Neural crest cell (in vitro differentiated cells): ENCODE results near the gene BCAM. TPM values are rescaled to one million over a fixed set of nuclear protein-coding genes. Genes with fewer than 3 reads are reported as not detected.

Source experiments
- DNase-seq: peaks from one replicate; pipeline ENCODE4 v3.0.0; 2021; ENCODE audit warnings: low read depth, mixed read lengths, low spot score
- H3K27ac Mint-ChIP-seq: one replicate; pipeline ENCODE4 v1.8.0; 2021; ENCODE audit warnings: mild to moderate bottlenecking, mixed read lengths; ENCODE audit not compliant: unreplicated experiment
- H3K27me3 Mint-ChIP-seq: 2 replicates; pipeline ENCODE4 v1.8.0; 2021; ENCODE audit warnings: low read depth, mild to moderate bottlenecking, mixed read lengths
- H3K36me3 Mint-ChIP-seq: 2 replicates; pipeline ENCODE4 v1.8.0; 2021; ENCODE audit warnings: low read depth, mild to moderate bottlenecking, mixed read lengths
- H3K4me1 Mint-ChIP-seq: 2 replicates; pipeline ENCODE4 v1.8.0; 2021; ENCODE audit warnings: mixed read lengths
- H3K4me3 Mint-ChIP-seq: one replicate; pipeline ENCODE4 v1.8.0; 2021; ENCODE audit warnings: mild to moderate bottlenecking, mixed read lengths
- H3K9me3 Mint-ChIP-seq: 2 replicates; pipeline ENCODE4 v1.8.0; 2021; ENCODE audit warnings: mixed read lengths
- total RNA-seq: library from RNA; stranded (reverse); gene quantifications from 2 replicates; pipeline ENCODE4 v1.2.1, GENCODE V29; 2021
- TF ChIP-seq, protein P1 (sequence below): fragments of 200-600 bp; sonication (generic); conservative IDR thresholded peaks from 2 replicates; pipeline ENCODE4 v1.5.0; 2021; ENCODE audit warnings: antibody characterized with exemption, mild to moderate bottlenecking

Gene BCAM
- total RNA-seq, 1 donor from 2014 or later: 5.5 TPM

DNA sequence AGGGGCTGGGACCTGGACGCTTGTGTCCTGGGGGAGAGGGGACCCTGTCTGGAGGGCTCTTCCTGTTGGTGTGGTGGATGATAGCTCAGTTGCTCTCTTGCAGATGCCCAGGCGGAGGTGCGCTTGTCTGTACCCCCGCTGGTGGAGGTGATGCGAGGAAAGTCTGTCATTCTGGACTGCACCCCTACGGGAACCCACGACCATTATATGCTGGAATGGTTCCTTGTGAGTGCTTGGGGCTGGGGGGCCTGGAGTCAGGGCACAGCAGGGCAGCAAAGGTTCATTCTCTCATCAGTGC, 2.2 kb downstream of the BCAM start:
- no peak for DNase-seq
- TF ChIP-seq, protein P1, sequence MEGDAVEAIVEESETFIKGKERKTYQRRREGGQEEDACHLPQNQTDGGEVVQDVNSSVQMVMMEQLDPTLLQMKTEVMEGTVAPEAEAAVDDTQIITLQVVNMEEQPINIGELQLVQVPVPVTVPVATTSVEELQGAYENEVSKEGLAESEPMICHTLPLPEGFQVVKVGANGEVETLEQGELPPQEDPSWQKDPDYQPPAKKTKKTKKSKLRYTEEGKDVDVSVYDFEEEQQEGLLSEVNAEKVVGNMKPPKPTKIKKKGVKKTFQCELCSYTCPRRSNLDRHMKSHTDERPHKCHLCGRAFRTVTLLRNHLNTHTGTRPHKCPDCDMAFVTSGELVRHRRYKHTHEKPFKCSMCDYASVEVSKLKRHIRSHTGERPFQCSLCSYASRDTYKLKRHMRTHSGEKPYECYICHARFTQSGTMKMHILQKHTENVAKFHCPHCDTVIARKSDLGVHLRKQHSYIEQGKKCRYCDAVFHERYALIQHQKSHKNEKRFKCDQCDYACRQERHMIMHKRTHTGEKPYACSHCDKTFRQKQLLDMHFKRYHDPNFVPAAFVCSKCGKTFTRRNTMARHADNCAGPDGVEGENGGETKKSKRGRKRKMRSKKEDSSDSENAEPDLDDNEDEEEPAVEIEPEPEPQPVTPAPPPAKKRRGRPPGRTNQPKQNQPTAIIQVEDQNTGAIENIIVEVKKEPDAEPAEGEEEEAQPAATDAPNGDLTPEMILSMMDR: no peak
- Mint-ChIP-seq H3K9me3 (no peaks in the 10 kb centered on the region), H3K4me1 (peaks cover 31% of the 10 kb centered on the region), H3K27me3 (peaks cover 9% of the 10 kb centered on the region), H3K27ac (no peak overlapping the region), H3K4me3 (no peak overlapping the region), H3K36me3 (no peaks in the 10 kb centered on the region)

GRCh38 chr19:44812142-44812718, 3.3 kb downstream of the BCAM start:
- TF ChIP-seq, protein P1: no peak
- Mint-ChIP-seq H3K4me3 (no peak overlapping the region), H3K27ac (no peak overlapping the region), H3K36me3 (no peaks in the 10 kb centered on the region), H3K27me3 (peaks cover 2% of the 10 kb centered on the region), H3K4me1 (peaks cover 25% of the 10 kb centered on the region), H3K9me3 (no peaks in the 10 kb centered on the region)
- no peak for DNase-seq

DNA sequence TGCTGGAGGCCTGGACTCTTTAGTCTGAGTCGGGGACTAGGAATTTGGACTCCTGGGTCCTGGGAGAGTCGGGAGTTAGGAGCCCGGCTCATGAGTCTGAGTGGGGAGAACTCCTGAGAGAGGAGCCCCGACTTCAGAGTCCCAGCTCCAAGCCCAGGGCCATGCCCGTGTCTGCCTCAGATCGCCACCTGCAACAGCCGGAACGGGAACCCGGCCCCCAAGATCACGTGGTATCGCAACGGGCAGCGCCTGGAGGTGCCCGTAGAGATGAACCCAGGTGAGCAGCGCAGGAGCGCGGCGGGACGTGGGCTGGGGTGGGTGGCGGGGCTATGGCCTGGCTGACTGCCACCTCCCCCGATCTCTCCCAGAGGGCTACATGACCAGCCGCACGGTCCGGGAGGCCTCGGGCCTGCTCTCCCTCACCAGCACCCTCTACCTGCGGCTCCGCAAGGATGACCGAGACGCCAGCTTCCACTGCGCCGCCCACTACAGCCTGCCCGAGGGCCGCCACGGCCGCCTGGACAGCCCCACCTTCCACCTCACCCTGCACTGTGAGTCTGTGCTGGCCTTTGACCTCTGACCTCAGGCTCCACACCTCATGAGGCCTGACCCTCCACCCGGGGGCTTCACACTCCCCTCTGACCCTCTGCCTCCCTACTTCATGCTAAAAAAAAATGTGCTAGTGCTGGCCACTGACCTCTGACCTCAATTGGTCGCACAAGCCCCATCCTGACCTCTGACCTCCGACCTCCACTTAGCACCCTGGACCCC, 4.4 kb downstream of the BCAM start:
- Mint-ChIP-seq H3K27me3 (no peaks in the 10 kb centered on the region), H3K4me1 (peaks cover 19% of the 10 kb centered on the region), H3K9me3 (no peaks in the 10 kb centered on the region), H3K36me3 (no peaks in the 10 kb centered on the region), H3K4me3 (no peak overlapping the region), H3K27ac (no peak overlapping the region)
- TF ChIP-seq, protein P1: no peak
- no peak for DNase-seq

DNA sequence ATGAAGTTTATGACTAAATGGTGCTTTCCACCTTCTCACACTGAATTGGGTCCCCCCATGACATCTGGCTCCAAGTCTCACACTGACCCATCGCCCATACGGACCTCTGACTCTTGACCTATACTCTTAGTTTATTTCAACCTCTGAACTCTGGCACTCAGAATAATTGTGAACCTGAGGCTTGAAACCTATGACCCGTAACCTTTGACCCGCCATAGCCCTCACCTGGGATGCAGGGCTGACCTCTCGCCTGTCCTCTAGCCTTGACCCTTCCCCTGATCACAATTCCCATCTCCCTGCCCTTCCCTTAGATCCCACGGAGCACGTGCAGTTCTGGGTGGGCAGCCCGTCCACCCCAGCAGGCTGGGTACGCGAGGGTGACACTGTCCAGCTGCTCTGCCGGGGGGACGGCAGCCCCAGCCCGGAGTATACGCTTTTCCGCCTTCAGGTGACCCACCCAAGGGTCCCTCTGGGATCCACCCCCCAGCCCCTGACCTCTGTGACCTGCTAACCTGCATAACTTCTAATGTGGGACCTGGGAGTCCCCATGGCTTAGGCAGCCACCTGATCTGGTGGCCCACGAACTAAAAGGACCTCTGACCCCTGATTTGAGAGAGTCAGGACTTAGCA, 5.1 kb downstream of the BCAM start:
- peaks cover 15% of the 10 kb centered on the region for H3K4me1 Mint-ChIP-seq
- H3K9me3 Mint-ChIP-seq: no peaks in the 10 kb centered on the region
- no peaks in the 10 kb centered on the region for H3K27me3 Mint-ChIP-seq
- TF ChIP-seq, protein P1: no peak
- no peaks in the 10 kb centered on the region for H3K36me3 Mint-ChIP-seq
- no peak for DNase-seq
- no peak overlapping the region for H3K27ac Mint-ChIP-seq
- no peak overlapping the region for H3K4me3 Mint-ChIP-seq

DNA sequence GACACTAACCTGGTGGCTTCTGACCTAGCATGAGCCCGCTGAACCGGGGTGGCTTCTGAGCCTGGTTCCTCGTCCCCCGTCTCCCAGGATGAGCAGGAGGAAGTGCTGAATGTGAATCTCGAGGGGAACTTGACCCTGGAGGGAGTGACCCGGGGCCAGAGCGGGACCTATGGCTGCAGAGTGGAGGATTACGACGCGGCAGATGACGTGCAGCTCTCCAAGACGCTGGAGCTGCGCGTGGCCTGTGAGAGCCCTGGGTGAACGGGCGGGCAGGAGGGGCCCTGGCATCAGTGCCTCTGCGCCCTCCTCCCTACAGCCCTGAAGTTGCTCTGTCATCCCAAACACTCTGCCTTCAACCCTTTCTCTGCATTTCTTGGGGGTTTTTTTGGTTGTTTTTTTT, 5.6 kb downstream of the BCAM start:
- Mint-ChIP-seq H3K9me3 (no peaks in the 10 kb centered on the region), H3K27me3 (no peaks in the 10 kb centered on the region), H3K4me1 (peaks cover 12% of the 10 kb centered on the region), H3K4me3 (no peak overlapping the region), H3K36me3 (no peaks in the 10 kb centered on the region), H3K27ac (no peak overlapping the region)
- DNase-seq: no peak
- TF ChIP-seq, protein P1: no peak
